Karpas-422 (cell line): ENCODE data around the gene XPO6. TPM values are rescaled to one million over a fixed set of nuclear protein-coding genes. Genes with fewer than 3 reads are reported as not detected.

ENCODE experiments used
- DNase-seq: peaks from one replicate; pipeline ENCODE4 v3.0.0-alpha.2; 2015
- H2AFZ ChIP-seq: fragments of 200-600 bp; sonication (generic); 2 replicates; pipeline ENCODE4 v1.6.1; 2014; ENCODE audit warnings: antibody characterized with exemption, low read length, mixed read lengths
- H3K27ac ChIP-seq: fragments of 200-600 bp; sonication (generic); 2 replicates; pipeline ENCODE4 v1.5.1; 2014; ENCODE audit warnings: mild to moderate bottlenecking, low read length, moderate library complexity
- H3K27me3 ChIP-seq: fragments of 200-600 bp; sonication (generic); 2 replicates; pipeline ENCODE4 v1.6.1; 2014; ENCODE audit warnings: low read length, mixed read lengths
- H3K36me3 ChIP-seq: fragments of 200-600 bp; sonication (generic); 2 replicates; pipeline ENCODE4 v1.6.1; 2014; ENCODE audit warnings: low read length, mixed read lengths; ENCODE audit not compliant: insufficient read depth
- H3K4me1 ChIP-seq: fragments of 200-600 bp; sonication (generic); 2 replicates; pipeline ENCODE4 v1.6.1; 2014; ENCODE audit warnings: mild to moderate bottlenecking, low read length, mixed read lengths
- H3K4me2 ChIP-seq: fragments of 200-600 bp; sonication (generic); 2 replicates; pipeline ENCODE4 v1.6.1; 2014; ENCODE audit warnings: low read length, low read depth, mild to moderate bottlenecking; ENCODE audit not compliant: poor library complexity, severe bottlenecking
- H3K4me3 ChIP-seq: fragments of 200-600 bp; sonication (generic); 2 replicates; pipeline ENCODE4 v1.5.1; 2014; ENCODE audit warnings: mild to moderate bottlenecking, antibody characterized with exemption, low read length, mixed read lengths
- H3K79me2 ChIP-seq: fragments of 200-600 bp; sonication (generic); 2 replicates; pipeline ENCODE4 v1.6.1; 2014; ENCODE audit warnings: mild to moderate bottlenecking, low read length, mixed read lengths
- H3K9ac ChIP-seq: fragments of 200-600 bp; sonication (generic); 2 replicates; pipeline ENCODE4 v1.6.0; 2014; ENCODE audit warnings: low read length
- H3K9me2 ChIP-seq: fragments of 200-600 bp; sonication (generic), shearing (Covaris generic); replicated peaks from 2 replicates; pipeline ENCODE4 v1.6.0; 2014; ENCODE audit warnings: mild to moderate bottlenecking, low read length, moderate library complexity; ENCODE audit not compliant: insufficient read depth
- H3K9me3 ChIP-seq: fragments of 300-700, 200-600 bp; sonication (generic); 2 replicates; pipeline ENCODE4 v1.6.1; 2014; ENCODE audit warnings: low read length, mixed read lengths
- H4K20me1 ChIP-seq: fragments of 200-600 bp; sonication (generic); 2 replicates; pipeline ENCODE4 v1.6.1; 2014; ENCODE audit warnings: mild to moderate bottlenecking, antibody characterized with exemption, low read length, low read depth; ENCODE audit not compliant: insufficient read depth
- total RNA-seq: library from RNA; depleted of rRNA; stranded (reverse); fragments of >200 nt; shearing (Covaris generic); gene quantifications from 2 replicates; pipeline ENCODE4 v1.2.3, GENCODE V29; 2014; ENCODE audit warnings: low replicate concordance; rRNA removed

The XPO6 gene
- total RNA-seq: 136 and 158 TPM in 2 replicates

DNA sequence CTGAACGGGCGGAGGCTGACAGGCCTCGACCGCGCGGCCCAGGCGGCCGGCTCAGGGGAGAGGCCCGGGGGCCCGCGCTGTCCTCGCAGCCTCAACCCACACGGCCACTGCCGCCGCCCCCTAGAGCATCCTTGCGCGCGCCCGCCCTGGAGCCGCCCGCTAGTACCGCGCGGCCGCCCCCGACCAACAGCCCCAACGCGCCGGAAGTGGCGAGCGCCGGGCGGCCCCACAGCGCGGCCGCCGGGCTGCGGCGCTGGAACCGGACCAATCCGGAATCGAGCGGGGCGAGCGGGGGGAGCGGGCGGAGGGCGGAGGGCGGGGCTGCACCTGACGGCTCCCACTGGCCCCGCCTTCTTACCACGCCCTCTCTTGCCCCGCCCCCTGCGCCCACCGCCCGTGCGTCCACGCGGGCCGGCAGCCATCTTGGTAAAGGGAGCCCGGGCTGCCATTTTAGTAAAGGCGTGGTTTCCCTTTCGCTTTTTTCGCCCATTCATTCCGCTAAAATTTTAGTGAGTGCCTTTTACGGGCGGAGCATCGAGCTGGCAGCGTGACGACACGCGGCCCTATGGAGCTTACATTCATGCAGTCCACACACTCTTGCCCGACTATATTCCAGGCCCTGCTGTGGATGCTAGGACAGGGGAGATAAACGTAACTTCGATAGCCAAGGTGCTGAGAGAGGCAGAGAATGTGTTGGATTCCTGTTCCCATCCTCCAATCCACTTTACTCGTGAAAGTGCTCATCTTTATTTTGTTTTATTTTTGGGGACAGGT lies at the start of gene XPO6:
TSS of gene XPO6 (minus strand) at position 208 of the 774 bp plus-strand sequence. CDS start 597 bp downstream, outside the sequence.
- Histone ChIP-seq H3K27ac (peak within 1 kb of the TSS; percentile 51), H2AFZ (peak within 1 kb of the TSS; percentile 95), H3K9ac (peak within 1 kb of the TSS; percentile 89), H3K36me3 (peaks cover 30% of the 10 kb centered on the region), H3K4me3 (peak within 1 kb of the TSS; percentile 91), H4K20me1 (peaks cover 29% of the 10 kb centered on the region; the same call in 1 of the 2 replicates), H3K9me3 (no peaks in the 10 kb centered on the region), H3K27me3 (no peaks in the 10 kb centered on the region), H3K4me2 (peak within 1 kb of the TSS; percentile 94), H3K79me2 (peaks cover 47% of the 10 kb centered on the region), H3K4me1 (peaks cover 40% of the 10 kb centered on the region), H3K9me2 (no peaks in the 10 kb centered on the region)
- peak; percentile 99 for DNase-seq

DNA sequence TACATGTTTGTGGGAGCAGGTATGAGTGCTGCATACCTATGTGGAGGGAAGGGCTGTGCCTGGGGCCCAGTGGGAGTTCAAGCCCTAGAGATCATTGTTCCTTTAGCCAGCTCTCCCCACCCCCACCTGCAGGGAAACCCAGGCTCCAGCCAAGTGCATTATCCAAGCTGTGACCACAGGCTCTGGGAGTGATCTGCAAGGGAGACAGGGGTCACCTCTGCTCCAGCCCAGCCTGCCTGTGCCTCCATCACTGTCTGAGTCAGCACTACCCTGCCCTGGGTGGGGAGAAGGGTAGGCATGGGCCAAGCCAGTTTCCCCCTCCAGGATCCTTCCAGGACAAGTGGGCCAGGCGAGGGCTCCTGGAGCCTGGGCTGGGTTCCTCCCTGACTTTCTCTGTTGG lies 48.4 kb upstream of the XPO6 start:
- H2AFZ ChIP-seq: no peak overlapping the region
- H3K27ac ChIP-seq: no peak overlapping the region
- no peak overlapping the region for H3K4me2 ChIP-seq
- DNase-seq: no peak
- H4K20me1 ChIP-seq: no peaks in the 10 kb centered on the region
- no peaks in the 10 kb centered on the region for H3K9me2 ChIP-seq
- H3K36me3 ChIP-seq: no peaks in the 10 kb centered on the region
- H3K4me3 ChIP-seq: no peak overlapping the region
- no peaks in the 10 kb centered on the region for H3K9me3 ChIP-seq
- H3K4me1 ChIP-seq: no peaks in the 10 kb centered on the region
- no peak overlapping the region for H3K9ac ChIP-seq
- H3K27me3 ChIP-seq: no peaks in the 10 kb centered on the region
- H3K79me2 ChIP-seq: no peaks in the 10 kb centered on the region

DNA sequence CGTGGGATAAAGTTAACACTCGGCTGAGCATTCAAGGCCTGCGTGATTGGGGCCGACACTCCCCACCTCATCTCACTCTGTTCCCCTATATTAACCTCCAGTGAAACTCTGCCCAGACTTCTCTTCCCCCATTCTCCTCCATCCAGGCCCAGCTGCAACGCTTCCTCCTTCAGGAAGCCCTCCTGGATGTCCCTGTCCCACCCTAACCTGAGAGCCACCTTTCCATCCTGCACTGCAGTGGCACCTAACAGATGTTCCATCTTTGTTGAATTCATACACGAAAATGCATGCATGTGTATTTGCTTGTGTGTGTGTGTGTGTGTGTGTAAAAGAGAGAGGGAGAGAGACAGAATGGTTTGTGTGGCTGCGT lies 48.0 kb upstream of the XPO6 start:
- no peaks in the 10 kb centered on the region for H3K79me2 ChIP-seq
- H3K4me2 ChIP-seq: no peak overlapping the region
- no peak overlapping the region for H3K4me3 ChIP-seq
- no peak overlapping the region for H3K9ac ChIP-seq
- no peaks in the 10 kb centered on the region for H3K4me1 ChIP-seq
- H3K27me3 ChIP-seq: no peaks in the 10 kb centered on the region
- H3K9me3 ChIP-seq: no peaks in the 10 kb centered on the region
- H4K20me1 ChIP-seq: no peaks in the 10 kb centered on the region
- H3K36me3 ChIP-seq: no peaks in the 10 kb centered on the region
- H3K27ac ChIP-seq: no peak overlapping the region
- H2AFZ ChIP-seq: no peak overlapping the region
- DNase-seq: no peak
- H3K9me2 ChIP-seq: no peaks in the 10 kb centered on the region

DNA sequence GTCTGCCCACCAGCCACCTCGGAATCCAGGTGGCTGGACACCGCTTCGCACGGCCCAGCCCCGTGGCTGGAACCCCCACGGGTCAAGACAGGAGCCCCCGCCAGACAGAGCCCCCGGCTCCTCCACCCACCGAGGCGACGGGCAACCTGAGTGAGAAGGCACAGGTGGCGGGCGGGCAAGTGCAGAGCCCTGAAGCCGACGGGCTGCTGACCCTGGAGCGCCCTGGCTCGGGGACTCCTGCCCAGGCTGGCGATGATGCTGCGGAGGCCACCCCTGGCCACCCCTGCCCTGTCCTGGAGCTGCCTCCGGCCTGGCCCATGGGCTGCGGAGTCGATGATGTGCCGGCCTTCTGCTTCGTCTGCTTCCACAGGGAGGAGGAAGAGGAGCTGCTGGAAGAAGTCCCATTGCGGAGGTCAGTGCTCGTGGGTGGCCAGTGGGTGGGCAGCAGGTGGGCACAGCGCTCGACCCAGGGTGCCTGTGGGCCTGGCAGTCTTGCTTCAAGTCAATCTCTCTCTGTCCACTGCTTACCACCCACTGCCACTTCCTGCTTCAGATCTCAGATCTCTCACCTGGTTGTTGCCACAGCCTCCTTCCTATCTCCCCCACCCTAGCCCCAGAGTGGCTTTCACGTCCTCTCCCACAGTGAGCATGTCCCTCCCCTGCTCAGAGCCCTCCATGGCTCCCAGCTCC lies 47.5 kb upstream of the XPO6 start:
- no peak overlapping the region for H3K27ac ChIP-seq
- H3K36me3 ChIP-seq: no peaks in the 10 kb centered on the region
- H3K4me1 ChIP-seq: no peaks in the 10 kb centered on the region
- H3K27me3 ChIP-seq: no peaks in the 10 kb centered on the region
- no peaks in the 10 kb centered on the region for H4K20me1 ChIP-seq
- no peak overlapping the region for H3K4me3 ChIP-seq
- H3K79me2 ChIP-seq: no peaks in the 10 kb centered on the region
- no peak for DNase-seq
- H3K9me2 ChIP-seq: no peaks in the 10 kb centered on the region
- H2AFZ ChIP-seq: no peak overlapping the region
- no peak overlapping the region for H3K9ac ChIP-seq
- H3K9me3 ChIP-seq: no peaks in the 10 kb centered on the region
- no peak overlapping the region for H3K4me2 ChIP-seq

GRCh38 chr16:28258567-28258966 lies 46.8 kb upstream of the XPO6 start:
- DNase-seq: no peak
- H3K4me2 ChIP-seq: no peak overlapping the region
- no peak overlapping the region for H3K4me3 ChIP-seq
- no peaks in the 10 kb centered on the region for H3K9me3 ChIP-seq
- H3K79me2 ChIP-seq: no peaks in the 10 kb centered on the region
- H3K27ac ChIP-seq: no peak overlapping the region
- H2AFZ ChIP-seq: no peak overlapping the region
- no peaks in the 10 kb centered on the region for H3K4me1 ChIP-seq
- H3K9ac ChIP-seq: no peak overlapping the region
- H3K27me3 ChIP-seq: no peaks in the 10 kb centered on the region
- H4K20me1 ChIP-seq: no peaks in the 10 kb centered on the region
- H3K36me3 ChIP-seq: no peaks in the 10 kb centered on the region
- no peaks in the 10 kb centered on the region for H3K9me2 ChIP-seq

DNA sequence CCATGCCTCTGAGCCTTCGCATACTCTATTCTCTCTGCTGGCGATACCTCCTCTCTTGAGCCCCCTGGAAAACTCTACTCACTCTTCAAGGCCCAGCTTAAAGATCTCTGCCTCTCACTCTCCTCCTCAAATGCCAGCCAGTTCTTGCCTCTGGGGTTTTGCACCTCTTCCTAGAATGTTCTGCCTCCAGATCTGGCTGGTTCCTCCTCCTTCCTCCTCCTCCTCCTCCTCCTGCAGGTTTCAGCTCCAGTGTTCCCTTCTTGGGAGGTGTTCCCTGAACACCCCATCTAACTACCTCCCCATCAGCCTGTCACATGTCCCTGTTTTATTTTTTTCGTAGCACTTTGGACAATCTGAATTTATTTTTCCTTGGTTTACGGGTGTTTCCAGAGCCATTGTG lies 45.5 kb upstream of the XPO6 start:
- H4K20me1 ChIP-seq: no peaks in the 10 kb centered on the region
- no peaks in the 10 kb centered on the region for H3K36me3 ChIP-seq
- H3K4me3 ChIP-seq: no peak overlapping the region
- no peaks in the 10 kb centered on the region for H3K79me2 ChIP-seq
- no peak overlapping the region for H2AFZ ChIP-seq
- H3K4me1 ChIP-seq: no peaks in the 10 kb centered on the region
- no peaks in the 10 kb centered on the region for H3K9me3 ChIP-seq
- H3K4me2 ChIP-seq: no peak overlapping the region
- H3K9me2 ChIP-seq: no peaks in the 10 kb centered on the region
- no peak overlapping the region for H3K27ac ChIP-seq
- no peak for DNase-seq
- no peaks in the 10 kb centered on the region for H3K27me3 ChIP-seq
- no peak overlapping the region for H3K9ac ChIP-seq

- H3K4me2 ChIP-seq: no peak overlapping the region
- H3K36me3 ChIP-seq: no peaks in the 10 kb centered on the region
- H3K4me1 ChIP-seq: no peaks in the 10 kb centered on the region
- no peak overlapping the region for H3K9ac ChIP-seq
- H3K9me2 ChIP-seq: no peaks in the 10 kb centered on the region
- no peaks in the 10 kb centered on the region for H4K20me1 ChIP-seq
- no peaks in the 10 kb centered on the region for H3K27me3 ChIP-seq
- H2AFZ ChIP-seq: no peak overlapping the region
- H3K27ac ChIP-seq: no peak overlapping the region
- H3K79me2 ChIP-seq: no peaks in the 10 kb centered on the region
- no peaks in the 10 kb centered on the region for H3K9me3 ChIP-seq
- H3K4me3 ChIP-seq: no peak overlapping the region
- no peak for DNase-seq
These were observed 44.1 kb upstream of the XPO6 start for GRCh38 chr16:28255838-28256237.

DNA sequence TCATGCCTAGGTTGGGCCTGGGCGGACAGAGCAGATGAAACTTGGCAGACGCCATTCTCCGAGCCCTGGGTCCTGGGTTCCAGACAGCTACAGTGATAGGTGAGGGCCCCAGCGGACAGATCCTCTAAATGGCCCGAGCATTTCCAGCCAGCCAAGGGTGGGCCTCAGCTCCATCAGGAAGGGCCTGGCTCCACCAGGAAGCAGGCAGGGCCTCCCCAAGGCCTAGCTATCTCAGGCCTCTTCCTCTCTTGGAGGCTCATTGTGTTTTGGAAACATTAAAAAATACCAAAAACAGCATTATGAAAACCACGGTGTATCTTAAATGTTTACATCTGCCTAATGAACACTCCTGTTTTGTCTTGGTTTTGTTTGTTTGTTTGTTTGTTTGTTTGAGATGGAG lies 42.4 kb upstream of the XPO6 start:
- Histone ChIP-seq H3K27me3 (no peaks in the 10 kb centered on the region), H3K9me2 (no peaks in the 10 kb centered on the region), H3K4me2 (no peak overlapping the region), H3K9me3 (no peaks in the 10 kb centered on the region), H3K27ac (no peak overlapping the region), H3K79me2 (no peaks in the 10 kb centered on the region), H4K20me1 (no peaks in the 10 kb centered on the region), H3K4me3 (no peak overlapping the region), H3K9ac (no peak overlapping the region), H3K4me1 (no peaks in the 10 kb centered on the region), H3K36me3 (no peaks in the 10 kb centered on the region), H2AFZ (no peak overlapping the region)
- no peak for DNase-seq
